ENCODE data around the gene BAZ2B.

The BAZ2B gene

DNA sequence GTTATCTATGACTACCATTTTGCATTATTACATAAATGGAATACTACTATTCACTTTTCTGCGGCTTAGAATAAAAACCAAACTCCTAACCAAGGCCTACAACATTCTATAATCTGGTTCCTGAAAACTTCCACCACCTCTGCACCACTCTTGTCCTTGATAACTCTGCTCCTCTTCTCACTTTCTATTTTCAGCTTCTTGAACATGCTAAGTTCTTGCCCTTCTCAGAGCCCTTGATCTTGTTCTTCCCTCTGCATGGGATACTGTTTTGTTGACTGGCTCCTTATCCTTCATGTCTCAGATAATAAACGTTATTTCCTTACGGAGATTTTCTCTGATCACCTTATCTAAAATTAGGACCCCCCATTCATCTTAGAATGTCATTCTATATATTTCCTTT is 264.4 kb downstream of the BAZ2B start:
- H4K20me1 ChIP-seq (ENCODE audit: insufficient read depth, low read length): no peaks in the 10 kb centered on the region
- H3K27me3 ChIP-seq (replicated peaks; ENCODE audit: insufficient read depth, low read length): no peaks in the 10 kb centered on the region
- H3K9ac ChIP-seq (ENCODE audit: low read length): no peak overlapping the region
- peaks cover 6% of the 10 kb centered on the region; the same call in 1 of the 2 replicates for H3K36me3 ChIP-seq (replicated peaks; ENCODE audit: insufficient read depth, low read length)
- no peaks in the 10 kb centered on the region for H3K9me3 ChIP-seq (replicated peaks; ENCODE audit: insufficient read depth, low read length)
- no peak overlapping the region for H3K27ac ChIP-seq (ENCODE audit: low read length)
- DNase-seq: no peak
- H3K4me1 ChIP-seq (ENCODE audit: low read length): no peaks in the 10 kb centered on the region
- TF ChIP-seq EZH2phosphoT487 (IDR thresholded peaks at IDR 0.05; ENCODE audit: low read length): no peak
- no peaks in the 10 kb centered on the region for H3K79me2 ChIP-seq (ENCODE audit: low read length)
- no peak overlapping the region for H3K4me2 ChIP-seq (ENCODE audit: low read depth, low read length)
- no peak overlapping the region for H3K4me3 ChIP-seq (ENCODE audit: low read length)
- H3F3A ChIP-seq (ENCODE audit: insufficient read depth, low read length): no peaks in the 10 kb centered on the region
- no peak overlapping the region for H2AFZ ChIP-seq (ENCODE audit: low read length)
- H3K9me2 ChIP-seq (replicated peaks; ENCODE audit: insufficient read depth, low read length): no peaks in the 10 kb centered on the region

DNA sequence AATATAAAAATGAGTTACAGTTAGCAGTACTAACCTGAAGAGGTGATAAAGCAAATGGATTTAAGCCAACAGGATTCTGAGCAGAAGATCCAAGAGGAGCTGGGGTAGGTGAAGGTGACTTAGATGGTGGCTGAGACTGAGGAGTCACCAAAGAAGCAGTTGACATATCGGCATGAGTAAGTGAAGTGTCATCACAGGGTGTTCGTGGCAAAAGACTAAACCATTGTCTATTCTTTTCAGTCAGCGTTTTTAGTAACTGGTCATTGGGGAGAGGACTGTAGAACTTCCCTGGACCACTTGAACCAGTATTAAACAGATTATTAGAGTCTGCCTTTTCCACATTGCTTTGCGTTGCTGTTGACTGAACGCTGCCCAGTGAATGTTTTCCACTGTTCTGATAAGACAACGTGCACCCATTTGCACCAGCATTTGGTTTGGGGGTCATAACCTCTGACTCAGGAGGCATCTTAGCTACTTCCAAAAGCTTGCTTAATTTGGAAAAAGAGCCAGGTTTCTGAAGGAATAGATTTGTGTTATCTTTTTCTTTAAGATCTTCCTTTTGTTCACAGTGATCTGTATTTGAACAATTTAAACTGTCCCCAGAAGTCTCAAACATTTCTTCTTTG is 266.6 kb downstream of the BAZ2B start:
- Histone ChIP-seq H3K4me3 (ENCODE audit: low read length) (no peak overlapping the region), H2AFZ (ENCODE audit: low read length) (no peak overlapping the region), H3K4me1 (ENCODE audit: low read length) (no peaks in the 10 kb centered on the region), H3K27ac (ENCODE audit: low read length) (no peak overlapping the region), H3F3A (ENCODE audit: insufficient read depth, low read length) (no peaks in the 10 kb centered on the region), H3K27me3 (replicated peaks; ENCODE audit: insufficient read depth, low read length) (no peaks in the 10 kb centered on the region), H3K9me3 (replicated peaks; ENCODE audit: insufficient read depth, low read length) (no peaks in the 10 kb centered on the region), H3K79me2 (ENCODE audit: low read length) (no peaks in the 10 kb centered on the region), H3K4me2 (ENCODE audit: low read depth, low read length) (no peak overlapping the region), H4K20me1 (ENCODE audit: insufficient read depth, low read length) (no peaks in the 10 kb centered on the region), H3K9me2 (replicated peaks; ENCODE audit: insufficient read depth, low read length) (no peaks in the 10 kb centered on the region), H3K36me3 (replicated peaks; ENCODE audit: insufficient read depth, low read length) (peaks cover 6% of the 10 kb centered on the region; the same call in 1 of the 2 replicates), H3K9ac (ENCODE audit: low read length) (no peak overlapping the region)
- TF ChIP-seq EZH2phosphoT487 (IDR thresholded peaks at IDR 0.05; ENCODE audit: low read length) (no peak), EZH2 (optimal IDR thresholded peaks at IDR 0.05; ENCODE audit: low read depth, low read length) (no peak)
- TF ChIP-seq, protein P1, sequence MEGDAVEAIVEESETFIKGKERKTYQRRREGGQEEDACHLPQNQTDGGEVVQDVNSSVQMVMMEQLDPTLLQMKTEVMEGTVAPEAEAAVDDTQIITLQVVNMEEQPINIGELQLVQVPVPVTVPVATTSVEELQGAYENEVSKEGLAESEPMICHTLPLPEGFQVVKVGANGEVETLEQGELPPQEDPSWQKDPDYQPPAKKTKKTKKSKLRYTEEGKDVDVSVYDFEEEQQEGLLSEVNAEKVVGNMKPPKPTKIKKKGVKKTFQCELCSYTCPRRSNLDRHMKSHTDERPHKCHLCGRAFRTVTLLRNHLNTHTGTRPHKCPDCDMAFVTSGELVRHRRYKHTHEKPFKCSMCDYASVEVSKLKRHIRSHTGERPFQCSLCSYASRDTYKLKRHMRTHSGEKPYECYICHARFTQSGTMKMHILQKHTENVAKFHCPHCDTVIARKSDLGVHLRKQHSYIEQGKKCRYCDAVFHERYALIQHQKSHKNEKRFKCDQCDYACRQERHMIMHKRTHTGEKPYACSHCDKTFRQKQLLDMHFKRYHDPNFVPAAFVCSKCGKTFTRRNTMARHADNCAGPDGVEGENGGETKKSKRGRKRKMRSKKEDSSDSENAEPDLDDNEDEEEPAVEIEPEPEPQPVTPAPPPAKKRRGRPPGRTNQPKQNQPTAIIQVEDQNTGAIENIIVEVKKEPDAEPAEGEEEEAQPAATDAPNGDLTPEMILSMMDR (IDR thresholded peaks at IDR 0.05; ENCODE audit: low read length): no peak
- no peak for DNase-seq

GRCh38 chr2:159326569-159327255 is 289.6 kb downstream of the BAZ2B start:
- H2AFZ ChIP-seq (ENCODE audit: low read length): no peak overlapping the region
- no peak overlapping the region for H3K27ac ChIP-seq (ENCODE audit: low read length)
- H3K4me1 ChIP-seq (ENCODE audit: low read length): no peaks in the 10 kb centered on the region
- no peaks in the 10 kb centered on the region for H3K9me3 ChIP-seq (replicated peaks; ENCODE audit: insufficient read depth, low read length)
- DNase-seq: no peak
- H3K27me3 ChIP-seq (replicated peaks; ENCODE audit: insufficient read depth, low read length): no peaks in the 10 kb centered on the region
- no peaks in the 10 kb centered on the region for H4K20me1 ChIP-seq (ENCODE audit: insufficient read depth, low read length)
- TF ChIP-seq EZH2phosphoT487 (IDR thresholded peaks at IDR 0.05; ENCODE audit: low read length) (no peak), EZH2 (optimal IDR thresholded peaks at IDR 0.05; ENCODE audit: low read depth, low read length) (no peak)
- TF ChIP-seq, protein P1 (IDR thresholded peaks at IDR 0.05; ENCODE audit: low read length): no peak
- H3K36me3 ChIP-seq (replicated peaks; ENCODE audit: insufficient read depth, low read length): no peaks in the 10 kb centered on the region
- no peak overlapping the region for H3K4me2 ChIP-seq (ENCODE audit: low read depth, low read length)
- H3K9ac ChIP-seq (ENCODE audit: low read length): no peak overlapping the region
- H3F3A ChIP-seq (ENCODE audit: insufficient read depth, low read length): no peaks in the 10 kb centered on the region
- no peak overlapping the region for H3K4me3 ChIP-seq (ENCODE audit: low read length)
- H3K79me2 ChIP-seq (ENCODE audit: low read length): no peaks in the 10 kb centered on the region
- H3K9me2 ChIP-seq (replicated peaks; ENCODE audit: insufficient read depth, low read length): no peaks in the 10 kb centered on the region

DNA sequence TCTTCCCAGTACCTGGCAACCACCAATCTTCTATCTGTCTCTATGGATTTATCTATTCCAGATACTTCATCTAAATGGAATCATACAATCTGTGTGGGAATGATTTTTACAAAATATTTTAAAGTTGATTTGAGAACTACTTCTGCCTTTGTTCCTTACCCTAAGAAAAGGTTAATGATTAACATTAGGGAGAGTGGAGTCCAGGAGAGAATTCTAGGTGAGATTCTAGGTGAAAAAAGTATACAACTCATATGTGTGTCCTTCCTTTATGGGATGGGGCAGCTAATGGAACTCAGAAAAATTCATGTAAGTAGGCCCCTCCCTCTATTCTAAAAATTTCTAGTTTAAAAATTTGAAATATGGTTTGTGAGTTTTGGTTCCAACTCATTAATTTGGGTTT is 293.9 kb downstream of the BAZ2B start:
- Histone ChIP-seq H3K9me2 (replicated peaks; ENCODE audit: insufficient read depth, low read length) (no peaks in the 10 kb centered on the region), H3K4me3 (ENCODE audit: low read length) (no peak overlapping the region), H3K36me3 (replicated peaks; ENCODE audit: insufficient read depth, low read length) (no peaks in the 10 kb centered on the region), H3K9me3 (replicated peaks; ENCODE audit: insufficient read depth, low read length) (no peaks in the 10 kb centered on the region), H3K79me2 (ENCODE audit: low read length) (no peaks in the 10 kb centered on the region), H3K27me3 (replicated peaks; ENCODE audit: insufficient read depth, low read length) (no peaks in the 10 kb centered on the region), H2AFZ (ENCODE audit: low read length) (no peak overlapping the region), H3K4me1 (ENCODE audit: low read length) (no peaks in the 10 kb centered on the region), H3K9ac (ENCODE audit: low read length) (no peak overlapping the region), H3K27ac (ENCODE audit: low read length) (no peak overlapping the region), H4K20me1 (ENCODE audit: insufficient read depth, low read length) (no peaks in the 10 kb centered on the region), H3K4me2 (ENCODE audit: low read depth, low read length) (no peak overlapping the region), H3F3A (ENCODE audit: insufficient read depth, low read length) (no peaks in the 10 kb centered on the region)
- DNase-seq: no peak
- TF ChIP-seq EZH2phosphoT487 (IDR thresholded peaks at IDR 0.05; ENCODE audit: low read length) (no peak), EZH2 (optimal IDR thresholded peaks at IDR 0.05; ENCODE audit: low read depth, low read length) (no peak)
- TF ChIP-seq, protein P1 (IDR thresholded peaks at IDR 0.05; ENCODE audit: low read length): no peak

All from MM.1S (cell line).